ENCODE measurements around the gene PLEKHA4.

The PLEKHA4 gene

GRCh38 chr19:48822514-48822913 lies 45.9 kb downstream of the PLEKHA4 start:
- DNase-seq: no peak

- no peak for DNase-seq
Measured at GRCh38 chr19:48821633-48822032, 46.8 kb downstream of the PLEKHA4 start.

DNA sequence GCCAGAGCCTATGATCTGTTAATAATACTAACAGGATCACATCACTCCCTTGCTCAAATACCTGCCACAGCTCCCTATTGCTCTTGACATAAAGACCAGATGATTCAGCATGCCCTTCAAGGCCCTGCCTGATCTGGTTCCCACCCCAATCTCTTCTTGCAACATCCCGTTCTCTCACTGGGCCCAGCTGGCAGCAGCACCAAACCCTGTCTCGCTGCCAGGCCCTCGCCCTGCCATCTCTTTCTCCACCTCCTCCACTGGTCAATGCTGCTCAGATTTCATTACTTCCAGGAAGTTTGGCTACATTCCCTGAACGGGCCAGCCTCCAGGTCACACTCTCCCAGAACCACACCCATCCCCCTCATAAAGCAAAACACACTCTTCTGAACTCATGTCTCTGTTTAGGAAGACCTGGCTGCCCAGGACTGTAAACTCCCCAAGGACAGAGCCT lies 49.0 kb downstream of the PLEKHA4 start:
- DNase-seq: no peak

DNA sequence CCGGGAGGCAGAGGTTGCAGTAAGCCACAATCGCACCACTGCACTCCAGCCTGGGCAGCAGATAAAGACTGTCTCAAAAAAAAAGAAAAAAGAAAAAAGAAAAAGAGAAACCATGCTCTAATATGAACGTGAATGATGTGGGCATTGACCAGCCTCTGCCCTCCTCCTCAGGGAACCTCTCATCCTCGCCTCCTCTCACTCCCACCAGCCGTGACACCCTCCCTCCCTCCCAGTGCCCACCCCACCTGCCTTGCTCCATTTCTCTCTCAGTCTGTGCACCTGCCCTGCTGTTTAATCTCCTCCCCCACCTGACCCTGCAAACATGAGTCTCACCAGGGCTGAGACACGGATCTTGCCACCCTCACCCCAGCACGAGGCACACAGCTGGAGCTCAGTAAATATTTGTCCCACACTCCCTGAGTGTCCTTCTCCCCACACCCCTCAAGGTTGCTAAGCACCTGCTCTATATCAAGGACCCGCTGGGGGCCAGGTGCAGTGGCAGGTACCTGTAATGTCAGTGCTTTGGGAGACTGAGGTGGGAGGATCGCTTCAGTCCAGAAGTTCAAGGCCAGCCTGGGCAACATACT lies 50.1 kb downstream of the PLEKHA4 start:
- DNase-seq: no peak

DNA sequence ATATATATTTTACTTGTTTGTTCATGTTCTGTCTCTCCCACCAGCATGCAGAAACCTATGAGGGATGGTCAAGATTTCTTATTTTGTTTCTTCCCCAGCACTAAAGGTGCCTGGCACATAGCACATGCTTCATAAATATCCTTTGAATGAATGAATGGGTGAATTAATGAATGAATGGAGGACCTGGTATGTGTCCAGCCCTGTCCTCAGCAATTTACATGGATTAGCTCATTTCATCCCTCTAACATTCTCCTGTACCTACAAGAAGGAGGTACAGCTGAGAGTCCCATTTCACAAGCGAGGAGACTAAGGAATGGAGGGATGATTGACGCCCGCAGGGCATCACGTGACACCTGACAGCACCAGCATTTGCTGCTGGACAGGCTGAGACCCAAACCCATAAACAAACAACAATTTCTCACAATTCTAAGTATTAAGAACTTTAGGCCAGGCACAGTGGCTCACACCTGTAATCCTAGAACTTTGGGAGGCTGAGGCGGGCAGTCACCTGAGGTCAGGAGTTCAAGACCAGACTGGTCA lies 50.8 kb downstream of the PLEKHA4 start:
- no peak for DNase-seq

- DNase-seq: no peak
Measured at GRCh38 chr19:48815870-48816501, 52.4 kb downstream of the PLEKHA4 start.

DNA sequence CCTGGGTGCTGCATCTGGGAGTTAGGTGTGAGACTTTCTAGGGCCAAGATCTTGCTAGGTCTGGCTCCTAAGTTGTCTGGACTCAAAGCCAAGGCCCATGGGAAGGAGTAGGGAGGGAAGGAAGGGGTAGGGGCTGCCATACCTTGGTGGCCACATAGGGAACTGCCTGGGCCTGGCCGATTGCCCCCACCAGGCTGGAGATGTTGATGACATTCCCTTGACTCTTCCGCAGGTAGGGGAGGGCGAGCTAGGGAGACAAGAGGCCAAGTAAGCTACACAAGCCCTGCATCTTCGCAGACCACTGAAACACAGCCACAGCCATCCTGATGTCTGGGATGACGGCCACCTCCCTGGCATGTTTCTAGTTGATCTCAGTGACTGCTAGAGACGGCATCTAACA lies 53.5 kb downstream of the PLEKHA4 start:
- no peak for DNase-seq

DNA sequence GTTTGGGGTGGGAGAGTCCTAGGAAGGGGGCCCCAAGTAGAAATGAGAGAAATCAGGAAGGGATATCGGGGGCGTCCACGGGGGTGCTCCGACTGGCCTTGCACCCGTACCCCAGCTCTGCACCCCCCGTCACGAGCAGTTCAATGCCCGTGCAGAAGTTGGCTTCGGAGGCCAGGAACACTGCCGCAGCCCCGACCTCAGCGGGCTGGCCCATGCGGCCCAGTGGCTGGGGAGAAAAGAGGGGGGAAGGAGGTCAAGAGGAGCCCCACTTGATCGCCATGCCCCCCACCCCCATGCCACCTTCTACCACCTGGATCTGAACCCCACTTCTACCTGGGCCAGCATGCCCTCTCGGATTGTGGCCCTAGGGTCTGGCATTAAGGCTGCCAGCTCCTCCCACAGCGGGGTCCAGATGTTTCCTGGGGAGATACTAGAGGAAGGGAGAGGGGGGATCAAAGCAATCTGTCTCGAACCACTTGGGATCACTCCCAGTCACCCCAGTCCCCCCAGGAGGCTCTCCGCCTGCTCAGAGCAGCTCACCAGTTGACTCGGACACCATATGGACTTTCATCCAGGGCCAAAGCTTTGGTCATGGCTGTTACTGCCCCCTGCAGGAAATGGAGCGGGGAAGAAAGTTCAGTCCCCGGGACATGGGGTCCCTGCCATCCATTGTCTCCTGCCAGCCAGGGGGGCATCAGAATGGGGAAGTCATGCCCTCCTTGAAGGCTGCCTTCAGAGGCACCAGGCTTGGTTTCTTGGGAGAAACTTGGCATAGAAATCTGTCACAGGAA lies 55.1 kb downstream of the PLEKHA4 start:
- no peak for DNase-seq

DNA sequence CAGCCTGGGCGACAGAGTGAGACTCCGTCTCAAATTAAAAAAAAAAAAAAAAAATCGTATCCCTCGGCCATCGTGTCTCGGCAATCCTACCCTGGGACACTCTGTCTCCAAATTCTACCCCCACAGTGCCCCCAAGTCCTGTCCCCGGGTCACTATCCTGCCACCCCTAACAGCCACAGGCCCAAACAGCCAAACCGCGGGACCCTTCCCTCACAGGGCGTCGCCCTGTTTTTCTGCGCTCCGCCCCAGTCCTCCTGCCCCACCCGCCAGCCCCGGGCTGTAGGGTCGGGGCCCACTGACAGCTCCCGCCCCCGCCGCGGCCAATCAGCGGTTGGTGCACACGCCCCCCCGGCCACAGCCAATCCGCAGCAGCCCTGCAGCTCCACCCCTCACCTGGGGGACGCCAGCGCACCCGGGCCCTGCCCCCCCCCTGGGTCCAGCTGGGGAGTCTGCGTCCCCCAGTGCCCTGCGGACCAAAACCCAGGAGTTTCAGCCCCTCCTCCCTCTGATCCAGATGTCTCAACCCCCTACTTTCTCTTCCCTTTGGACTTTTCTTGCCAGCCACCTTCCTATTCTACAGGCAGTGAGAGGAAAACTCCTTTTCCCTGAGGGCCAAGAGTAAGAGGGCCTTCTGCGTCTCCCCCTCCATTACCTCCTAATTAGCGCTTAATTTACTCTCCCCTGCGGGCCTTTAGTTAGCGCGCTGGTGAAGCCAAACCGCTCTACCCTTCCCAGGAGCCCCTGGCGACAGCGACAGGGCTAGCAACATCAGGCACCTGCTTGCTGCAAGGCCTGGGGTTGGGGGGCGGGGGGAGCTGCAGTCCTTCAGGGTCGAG lies 56.1 kb downstream of the PLEKHA4 start:
- DNase-seq: peak; percentile 44 to 57

GRCh38 chr19:48810151-48810550 lies 58.3 kb downstream of the PLEKHA4 start:
- no peak for DNase-seq

DNA sequence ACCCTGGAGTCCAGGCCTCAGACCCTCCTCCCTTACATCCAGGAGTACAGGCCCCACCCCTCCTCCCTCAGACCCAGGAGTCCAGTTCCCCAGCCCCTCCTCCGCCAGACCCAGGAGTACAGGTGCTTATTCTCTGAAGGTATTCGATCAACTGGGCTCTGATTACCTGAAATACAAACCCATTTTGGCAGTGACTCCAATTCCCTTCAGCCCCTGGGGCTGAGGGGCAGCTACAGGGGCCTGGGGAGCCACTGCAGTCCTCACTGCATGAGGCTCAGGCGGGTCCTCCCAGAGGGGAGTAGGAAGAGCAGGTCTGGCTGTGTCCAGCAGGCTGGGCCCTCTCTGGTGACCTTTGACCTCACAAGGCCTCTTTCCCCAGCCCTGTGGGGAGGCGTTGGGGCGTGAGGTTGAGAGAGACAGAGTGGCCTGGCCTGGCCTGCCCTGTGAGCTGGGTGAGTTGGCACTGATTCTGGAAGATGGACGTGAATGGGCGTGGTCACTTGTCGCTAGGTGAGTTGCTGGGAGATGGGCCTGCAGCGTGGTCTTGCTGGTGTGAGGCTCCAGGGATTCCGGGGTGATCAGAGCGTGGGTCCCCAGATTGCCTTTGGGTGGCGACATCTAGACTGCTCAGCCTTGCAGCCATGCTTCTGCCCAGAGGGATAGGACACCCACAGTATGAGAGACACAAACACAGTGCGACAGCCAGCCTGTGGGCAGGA lies 60.7 kb downstream of the PLEKHA4 start:
- no peak for DNase-seq

DNA sequence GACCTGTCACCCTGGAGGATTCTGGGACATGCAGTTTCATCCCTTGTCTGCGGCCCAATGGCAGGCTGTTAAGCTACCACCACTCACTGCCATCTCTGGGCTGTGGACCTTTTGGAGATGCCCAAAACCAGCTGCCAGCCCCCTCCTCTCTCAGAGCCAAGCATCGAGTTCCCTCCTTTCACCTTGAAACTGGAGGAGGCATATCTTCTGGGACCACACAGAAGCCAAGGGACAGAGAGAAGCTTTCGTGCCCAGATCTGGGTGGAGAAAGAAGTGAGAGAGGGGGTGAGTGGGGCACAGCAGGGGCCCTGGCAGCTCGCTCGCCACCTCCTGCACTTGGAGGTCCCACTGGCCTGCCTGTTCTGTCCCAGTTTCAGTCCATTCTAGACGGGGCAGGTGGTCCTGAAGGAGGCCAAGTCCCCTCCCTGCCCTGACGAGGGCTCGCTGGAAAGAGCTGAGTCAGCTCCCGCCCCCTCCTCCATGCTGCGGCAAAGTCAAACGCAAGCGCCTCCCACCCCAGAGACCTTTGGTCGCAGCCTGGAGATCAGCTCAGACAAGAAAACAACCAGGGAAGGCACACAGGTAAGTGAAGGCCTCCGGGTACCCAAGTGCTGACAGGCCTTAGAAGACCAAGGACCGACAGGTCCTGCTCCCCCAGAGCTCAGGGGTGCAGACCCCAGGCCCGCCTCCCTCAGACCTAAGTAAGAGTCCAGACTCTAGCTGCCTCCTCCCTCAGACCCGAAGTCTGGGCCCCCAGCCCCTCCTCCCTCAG lies 61.4 kb downstream of the PLEKHA4 start:
- DNase-seq: no peak

DNA sequence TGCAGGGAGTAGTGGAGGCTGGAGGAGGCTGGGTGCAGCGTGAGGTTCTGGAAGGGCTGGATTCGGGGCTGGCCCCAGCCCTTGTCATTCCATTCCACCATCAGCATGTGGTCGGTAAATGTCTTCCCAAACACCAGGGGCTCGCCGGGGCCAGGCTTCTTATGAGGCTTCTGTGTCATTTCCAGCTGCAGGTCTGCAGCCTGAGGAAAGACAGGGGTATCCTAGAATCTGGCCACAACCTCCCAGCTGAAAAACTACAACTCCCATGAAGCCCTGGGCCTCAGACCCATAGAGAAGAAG lies 61.9 kb downstream of the PLEKHA4 start:
- peak in 1 of 2 donors; percentile 14 for DNase-seq

- no peak for DNase-seq
Measured at GRCh38 chr19:48805452-48805851, 63.0 kb downstream of the PLEKHA4 start.

DNA sequence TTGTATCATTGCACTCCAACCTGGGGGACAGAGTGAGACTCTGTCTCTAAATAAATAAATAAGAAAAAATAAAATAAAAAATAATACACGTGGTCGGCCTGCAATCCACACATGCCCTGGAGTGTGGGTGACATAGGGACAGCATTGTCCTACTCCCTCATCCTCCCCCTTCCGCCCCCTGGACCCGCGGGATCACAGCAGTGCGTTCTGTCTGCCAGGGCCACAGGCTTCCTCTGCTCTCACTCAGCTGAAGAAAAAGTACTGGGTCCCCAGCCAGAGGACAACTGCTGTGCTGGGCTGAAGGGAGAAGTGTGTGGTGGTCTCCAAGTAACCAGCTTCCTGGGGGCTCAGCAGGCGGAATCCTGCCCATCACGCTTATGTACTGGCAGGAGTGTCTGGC lies 63.9 kb downstream of the PLEKHA4 start:
- no peak for DNase-seq

GRCh38 chr19:48802623-48803022 lies 65.8 kb downstream of the PLEKHA4 start:
- DNase-seq: no peak

GRCh38 chr19:48799358-48800300 lies 68.8 kb downstream of the PLEKHA4 start:
- DNase-seq: no peak

DNA sequence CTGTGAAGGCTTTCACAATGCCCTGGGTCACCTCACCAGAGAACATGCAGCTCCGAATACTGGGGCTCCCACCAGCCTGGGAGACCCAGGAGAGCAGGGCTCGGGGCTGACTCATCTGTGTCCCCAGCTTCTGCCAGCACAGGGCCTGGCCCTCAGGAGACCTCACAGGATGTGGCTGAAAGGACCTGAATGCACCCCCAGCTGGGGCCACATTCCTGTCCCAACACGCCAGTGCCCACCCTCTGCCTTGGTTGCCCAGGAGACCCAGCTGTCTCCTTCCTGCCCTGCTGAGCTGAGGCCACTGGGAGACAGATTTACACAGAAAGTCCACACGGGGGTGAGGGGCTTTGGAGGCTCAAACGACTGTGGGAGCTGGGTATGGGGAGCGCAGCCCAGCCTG lies 69.5 kb downstream of the PLEKHA4 start:
- no peak for DNase-seq

DNA sequence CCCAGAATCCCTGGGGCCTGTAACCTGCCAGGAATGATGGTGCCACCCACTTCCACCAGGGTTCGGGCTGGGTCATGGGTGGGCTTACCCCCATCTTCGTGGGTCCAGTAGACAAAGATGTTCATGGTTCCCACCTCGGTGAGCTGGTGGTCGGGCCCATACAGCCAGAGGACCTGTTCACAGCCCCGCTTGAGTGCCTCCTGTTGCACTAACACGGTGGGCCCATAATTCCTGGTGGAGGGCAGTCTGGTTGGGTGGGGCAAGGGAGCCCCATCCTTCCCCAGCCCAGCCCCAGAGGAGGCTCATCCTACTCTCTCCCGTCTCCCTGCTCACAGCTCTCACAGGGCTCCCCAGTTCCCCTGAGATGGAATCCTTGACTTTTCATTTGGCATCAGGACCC lies 71.3 kb downstream of the PLEKHA4 start:
- DNase-seq: no peak

DNA sequence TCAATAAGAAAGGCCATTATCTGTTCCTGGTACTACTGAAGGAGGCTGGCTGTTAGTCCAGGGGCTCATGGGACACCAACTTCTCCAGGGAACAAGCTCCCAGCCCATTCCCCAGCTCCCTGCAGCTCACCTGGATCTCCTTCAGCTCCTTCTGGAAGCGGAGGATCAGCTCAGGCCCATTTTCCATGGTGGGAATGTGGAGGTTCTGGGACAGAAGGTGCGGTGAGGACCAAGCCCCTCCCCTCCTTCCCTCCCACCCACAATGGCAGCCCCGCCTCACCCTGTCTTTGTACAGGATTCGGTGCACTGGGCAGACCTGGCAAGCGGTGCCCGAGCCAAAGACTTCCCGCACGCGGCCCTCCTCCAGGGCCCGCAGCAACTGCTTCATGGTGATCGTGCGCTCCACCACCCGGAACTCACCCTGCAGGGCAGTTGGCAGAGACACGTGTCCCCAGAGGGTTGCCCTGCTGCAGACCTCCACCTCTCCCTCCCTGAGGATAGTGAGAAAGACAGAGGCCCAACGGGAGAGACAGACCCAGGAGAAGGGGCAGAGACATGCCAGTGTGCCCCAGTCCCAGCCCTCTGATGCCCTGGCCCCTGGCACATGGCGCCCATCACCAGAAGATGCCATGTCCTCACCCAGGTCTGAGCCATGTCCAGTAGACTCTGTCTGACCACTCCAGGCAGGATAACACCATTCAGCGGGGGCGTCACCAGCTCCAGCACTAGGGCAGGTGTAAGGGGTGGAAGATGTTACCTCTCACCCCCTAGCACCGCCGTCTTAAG lies 71.9 kb downstream of the PLEKHA4 start:
- DNase-seq: no peak

Measured in stimulated activated CD4-positive, alpha-beta T cell treated with anti-CD3 and anti-CD28 coated beads, Interleukin-2, amount 100 ng/mL, for 48 hours (primary cell).